GM12865 (cell line): ENCODE measurements around the gene THRB.

ENCODE experiments used
- DNase-seq: peaks from one replicate; pipeline ENCODE4 v3.0.0; 2010; ENCODE audit warnings: low read depth
- H3K4me3 ChIP-seq: 2 replicates; pipeline ENCODE4 v1.5.1; 2011; ENCODE audit warnings: mild to moderate bottlenecking, low read depth, low read length, control low read depth
- TF ChIP-seq, protein P1 (sequence below): IDR thresholded peaks from 2 replicates; pipeline ENCODE4 v1.5.1; 2011; ENCODE audit warnings: low read length, control low read depth, low read depth, inconsistent platforms; ENCODE audit not compliant: insufficient read depth; ENCODE audit errors: missing control alignments

THRB gene

GRCh38 chr3:24259901-24260512 is 234.6 kb downstream of the THRB start:
- TF ChIP-seq, protein P1, sequence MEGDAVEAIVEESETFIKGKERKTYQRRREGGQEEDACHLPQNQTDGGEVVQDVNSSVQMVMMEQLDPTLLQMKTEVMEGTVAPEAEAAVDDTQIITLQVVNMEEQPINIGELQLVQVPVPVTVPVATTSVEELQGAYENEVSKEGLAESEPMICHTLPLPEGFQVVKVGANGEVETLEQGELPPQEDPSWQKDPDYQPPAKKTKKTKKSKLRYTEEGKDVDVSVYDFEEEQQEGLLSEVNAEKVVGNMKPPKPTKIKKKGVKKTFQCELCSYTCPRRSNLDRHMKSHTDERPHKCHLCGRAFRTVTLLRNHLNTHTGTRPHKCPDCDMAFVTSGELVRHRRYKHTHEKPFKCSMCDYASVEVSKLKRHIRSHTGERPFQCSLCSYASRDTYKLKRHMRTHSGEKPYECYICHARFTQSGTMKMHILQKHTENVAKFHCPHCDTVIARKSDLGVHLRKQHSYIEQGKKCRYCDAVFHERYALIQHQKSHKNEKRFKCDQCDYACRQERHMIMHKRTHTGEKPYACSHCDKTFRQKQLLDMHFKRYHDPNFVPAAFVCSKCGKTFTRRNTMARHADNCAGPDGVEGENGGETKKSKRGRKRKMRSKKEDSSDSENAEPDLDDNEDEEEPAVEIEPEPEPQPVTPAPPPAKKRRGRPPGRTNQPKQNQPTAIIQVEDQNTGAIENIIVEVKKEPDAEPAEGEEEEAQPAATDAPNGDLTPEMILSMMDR, result no peak
- peak; percentile 8 for DNase-seq
- no peak overlapping the region for H3K4me3 ChIP-seq

- no peak overlapping the region for H3K4me3 ChIP-seq
- TF ChIP-seq, protein P1, result no peak
- no peak for DNase-seq
Measured at GRCh38 chr3:24258727-24259600, 235.7 kb downstream of the THRB start.

GRCh38 chr3:24258260-24258659 is 236.4 kb downstream of the THRB start:
- TF ChIP-seq, protein P1, result no peak
- no peak for DNase-seq
- H3K4me3 ChIP-seq, result no peak overlapping the region

GRCh38 chr3:24255414-24255813 is 239.2 kb downstream of the THRB start:
- DNase-seq, result no peak
- TF ChIP-seq, protein P1, result no peak

GRCh38 chr3:24254649-24255048 is 240.0 kb downstream of the THRB start:
- TF ChIP-seq, protein P1, result no peak
- H3K4me3 ChIP-seq, result no peak overlapping the region
- no peak for DNase-seq

More at GRCh38 chr3:24255414-24255813, 239.2 kb downstream of the THRB start:
- no peak overlapping the region for H3K4me3 ChIP-seq

- H3K4me3 ChIP-seq, result no peak overlapping the region
- DNase-seq, result no peak
- TF ChIP-seq, protein P1, result no peak
Measured at GRCh38 chr3:24253336-24253735, 241.3 kb downstream of the THRB start.
